Esophagus muscularis mucosa (tissue), 4 donors: ENCODE measurements around the gene GRK3.

Experiments
- EP300 ChIP-seq: sonication (generic); formaldehyde crosslinking; IDR thresholded peaks from one replicate; pipeline ENCODE4 v1.6.1; 2017; ENCODE audit warnings: antibody characterized with exemption
- POLR2A ChIP-seq: fragments of 450-650 bp; IDR thresholded peaks from one replicate; pipeline ENCODE4 v1.6.1; 2017; ENCODE audit warnings: antibody characterized with exemption, moderate library complexity, mild to moderate bottlenecking, low read depth
- TF ChIP-seq, protein P1 (sequence below), 3 experiments: fragments of 200-600 bp in 2 of 3; fragments of 450-650 bp in 1 of 3; sonication (generic) in 2 of 3; IDR thresholded peaks; one replicate each; pipeline ENCODE4 v1.5.1; 2017 to 2019; ENCODE audit warnings: antibody characterized with exemption in 3 of 3, mild to moderate bottlenecking in 2 of 3, moderate library complexity in 1 of 3

DNA sequence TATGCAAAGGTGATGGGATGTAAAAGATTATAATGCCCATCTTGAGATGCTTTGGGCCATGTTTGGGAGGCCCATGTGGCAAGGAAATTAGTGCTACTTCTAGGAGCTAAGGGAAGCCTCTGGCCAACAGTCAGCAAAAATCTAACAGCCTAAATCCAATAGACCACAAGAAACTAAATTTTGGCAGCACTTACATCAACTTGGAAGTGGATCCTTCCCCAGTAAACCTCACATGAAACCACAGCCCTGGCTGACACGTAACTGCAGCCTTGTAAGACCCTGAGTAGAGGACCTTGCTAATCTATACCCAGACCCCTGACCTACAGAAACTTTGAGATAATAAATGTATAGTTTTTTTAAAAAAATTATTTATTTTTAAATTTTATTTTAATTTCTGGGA lies 13.1 kb upstream of the GRK3 start:
- TF ChIP-seq POLR2A (no peak), EP300 (no peak)
- TF ChIP-seq, protein P1, sequence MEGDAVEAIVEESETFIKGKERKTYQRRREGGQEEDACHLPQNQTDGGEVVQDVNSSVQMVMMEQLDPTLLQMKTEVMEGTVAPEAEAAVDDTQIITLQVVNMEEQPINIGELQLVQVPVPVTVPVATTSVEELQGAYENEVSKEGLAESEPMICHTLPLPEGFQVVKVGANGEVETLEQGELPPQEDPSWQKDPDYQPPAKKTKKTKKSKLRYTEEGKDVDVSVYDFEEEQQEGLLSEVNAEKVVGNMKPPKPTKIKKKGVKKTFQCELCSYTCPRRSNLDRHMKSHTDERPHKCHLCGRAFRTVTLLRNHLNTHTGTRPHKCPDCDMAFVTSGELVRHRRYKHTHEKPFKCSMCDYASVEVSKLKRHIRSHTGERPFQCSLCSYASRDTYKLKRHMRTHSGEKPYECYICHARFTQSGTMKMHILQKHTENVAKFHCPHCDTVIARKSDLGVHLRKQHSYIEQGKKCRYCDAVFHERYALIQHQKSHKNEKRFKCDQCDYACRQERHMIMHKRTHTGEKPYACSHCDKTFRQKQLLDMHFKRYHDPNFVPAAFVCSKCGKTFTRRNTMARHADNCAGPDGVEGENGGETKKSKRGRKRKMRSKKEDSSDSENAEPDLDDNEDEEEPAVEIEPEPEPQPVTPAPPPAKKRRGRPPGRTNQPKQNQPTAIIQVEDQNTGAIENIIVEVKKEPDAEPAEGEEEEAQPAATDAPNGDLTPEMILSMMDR (IDR thresholded peaks at IDR 0.05): no peak
